ENCODE data around the gene IGFBP7.

Gene IGFBP7

DNA sequence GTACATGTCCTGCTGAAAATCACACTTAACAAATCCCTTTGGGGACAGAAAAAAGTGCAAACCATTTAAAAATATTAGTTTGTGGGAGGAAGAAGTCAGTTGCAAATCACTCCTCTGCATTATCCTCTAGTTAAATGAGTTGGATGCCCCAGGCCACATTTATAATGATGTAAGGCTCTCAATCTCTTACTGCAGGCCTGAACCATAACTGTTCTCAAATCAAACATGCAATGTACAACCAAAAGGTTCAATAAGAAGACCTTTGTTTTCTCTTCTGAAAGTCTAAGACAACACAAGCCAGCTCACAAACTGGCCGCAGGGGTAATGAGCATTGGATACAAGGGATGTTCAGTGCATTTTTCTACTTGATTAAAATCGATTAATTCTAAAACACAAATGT is 39.7 kb downstream of the IGFBP7 start:
- H3K4me1 ChIP-seq = no peaks in the 10 kb centered on the region
- H3K27ac ChIP-seq = no peak overlapping the region
- TF ChIP-seq, protein P1, sequence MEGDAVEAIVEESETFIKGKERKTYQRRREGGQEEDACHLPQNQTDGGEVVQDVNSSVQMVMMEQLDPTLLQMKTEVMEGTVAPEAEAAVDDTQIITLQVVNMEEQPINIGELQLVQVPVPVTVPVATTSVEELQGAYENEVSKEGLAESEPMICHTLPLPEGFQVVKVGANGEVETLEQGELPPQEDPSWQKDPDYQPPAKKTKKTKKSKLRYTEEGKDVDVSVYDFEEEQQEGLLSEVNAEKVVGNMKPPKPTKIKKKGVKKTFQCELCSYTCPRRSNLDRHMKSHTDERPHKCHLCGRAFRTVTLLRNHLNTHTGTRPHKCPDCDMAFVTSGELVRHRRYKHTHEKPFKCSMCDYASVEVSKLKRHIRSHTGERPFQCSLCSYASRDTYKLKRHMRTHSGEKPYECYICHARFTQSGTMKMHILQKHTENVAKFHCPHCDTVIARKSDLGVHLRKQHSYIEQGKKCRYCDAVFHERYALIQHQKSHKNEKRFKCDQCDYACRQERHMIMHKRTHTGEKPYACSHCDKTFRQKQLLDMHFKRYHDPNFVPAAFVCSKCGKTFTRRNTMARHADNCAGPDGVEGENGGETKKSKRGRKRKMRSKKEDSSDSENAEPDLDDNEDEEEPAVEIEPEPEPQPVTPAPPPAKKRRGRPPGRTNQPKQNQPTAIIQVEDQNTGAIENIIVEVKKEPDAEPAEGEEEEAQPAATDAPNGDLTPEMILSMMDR (IDR thresholded peaks at IDR 0.05) = no peak
- no peak overlapping the region for H3K9ac ChIP-seq
- H3K9me3 ChIP-seq (ENCODE audit: control insufficient read depth, low read length) = no peaks in the 10 kb centered on the region
- no peak overlapping the region for H3K4me2 ChIP-seq (ENCODE audit: low read length)
- H3K36me3 ChIP-seq (ENCODE audit: control insufficient read depth, insufficient read depth, low read length) = no peaks in the 10 kb centered on the region
- H3K79me2 ChIP-seq = no peaks in the 10 kb centered on the region
- no peak overlapping the region for H2AFZ ChIP-seq
- no peaks in the 10 kb centered on the region for H3K27me3 ChIP-seq (ENCODE audit: control insufficient read depth, insufficient read depth, low read length)
- H3K4me3 ChIP-seq (ENCODE audit: low read depth, low read length) = no peak overlapping the region

DNA sequence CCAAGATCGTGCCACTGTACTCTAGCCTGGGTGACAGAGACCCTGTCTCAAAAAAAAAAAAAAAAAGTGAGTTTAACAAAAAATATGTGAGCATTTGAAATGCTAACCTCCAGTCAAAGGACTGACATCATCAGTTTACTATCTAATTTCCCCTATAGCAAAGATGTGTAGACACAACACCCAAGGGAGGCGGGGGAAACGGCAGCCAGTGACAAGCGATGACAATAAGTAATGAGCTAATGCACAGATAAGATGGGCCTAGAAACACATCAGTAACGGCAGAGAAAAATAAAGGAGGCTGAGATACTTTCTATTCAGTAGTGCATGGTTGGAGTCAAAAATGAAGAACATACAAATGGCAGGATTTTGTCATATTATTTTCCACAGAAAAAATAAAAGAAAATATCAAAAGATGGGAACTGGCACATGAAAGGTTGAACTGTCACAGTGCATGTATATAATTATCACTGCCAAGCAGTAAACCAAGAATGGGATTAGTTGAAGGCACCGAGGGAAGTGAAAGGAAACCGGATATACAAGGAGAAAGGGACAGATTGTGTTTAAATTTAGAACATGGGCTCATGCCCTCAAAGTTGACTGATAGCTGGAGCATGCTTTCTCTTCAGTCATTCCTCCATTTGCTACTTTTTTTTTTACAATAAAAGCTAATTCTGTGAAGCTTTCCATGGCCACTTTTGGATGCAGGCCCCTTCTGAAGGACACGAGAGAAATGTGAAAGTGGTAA is 41.8 kb downstream of the IGFBP7 start:
- H3K4me3 ChIP-seq (ENCODE audit: low read depth, low read length) = no peak overlapping the region
- TF ChIP-seq, protein P1 (IDR thresholded peaks at IDR 0.05) = no peak
- H3K79me2 ChIP-seq = no peaks in the 10 kb centered on the region
- no peaks in the 10 kb centered on the region for H3K27me3 ChIP-seq (ENCODE audit: control insufficient read depth, insufficient read depth, low read length)
- no peak overlapping the region for H3K9ac ChIP-seq
- H3K27ac ChIP-seq = no peak overlapping the region
- no peaks in the 10 kb centered on the region for H3K9me3 ChIP-seq (ENCODE audit: control insufficient read depth, low read length)
- H3K4me2 ChIP-seq (ENCODE audit: low read length) = no peak overlapping the region
- no peaks in the 10 kb centered on the region for H3K4me1 ChIP-seq
- no peak overlapping the region for H2AFZ ChIP-seq
- H3K36me3 ChIP-seq (ENCODE audit: control insufficient read depth, insufficient read depth, low read length) = no peaks in the 10 kb centered on the region

DNA sequence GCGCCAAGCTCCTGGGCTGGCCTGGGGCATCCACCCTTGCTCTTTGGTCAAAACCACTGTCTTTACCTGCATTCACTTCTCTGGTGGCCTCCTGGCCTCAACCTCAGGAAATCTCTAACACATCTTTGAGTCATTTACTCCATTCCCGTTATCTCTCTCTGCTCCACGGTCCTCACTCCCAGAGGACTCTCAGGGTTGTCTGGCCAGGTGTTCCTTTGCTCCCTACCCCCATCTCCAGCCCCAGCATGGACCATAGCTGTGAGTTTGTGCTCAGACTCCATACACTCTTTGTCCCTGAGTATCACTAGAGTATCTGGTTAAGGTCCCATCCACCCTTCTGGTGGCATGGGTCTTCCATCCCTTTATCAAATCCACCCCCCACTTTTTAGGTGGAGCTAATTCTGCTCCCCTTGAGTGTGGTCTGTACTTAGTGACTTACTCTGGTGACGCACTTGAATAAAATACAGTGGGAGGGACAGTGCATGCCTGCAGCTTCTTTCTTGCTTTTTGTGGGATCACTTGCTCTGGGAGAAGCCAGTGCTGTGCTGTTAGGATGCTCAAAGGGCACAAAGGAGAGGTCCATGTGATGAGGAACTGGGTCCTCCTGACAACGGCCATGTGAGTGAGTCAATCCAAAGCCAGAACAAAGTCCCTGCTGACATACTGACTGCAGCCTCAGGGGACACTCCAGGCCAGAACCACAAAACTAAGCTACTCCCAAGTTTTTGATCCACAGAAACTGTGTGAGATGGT is 44.3 kb downstream of the IGFBP7 start:
- no peak overlapping the region for H3K9ac ChIP-seq
- peak overlapping the region; percentile 32 for H3K27ac ChIP-seq
- no peaks in the 10 kb centered on the region for H3K36me3 ChIP-seq (ENCODE audit: control insufficient read depth, insufficient read depth, low read length)
- H3K4me1 ChIP-seq = no peaks in the 10 kb centered on the region
- no peaks in the 10 kb centered on the region for H3K79me2 ChIP-seq
- no peak overlapping the region for H3K4me3 ChIP-seq (ENCODE audit: low read depth, low read length)
- H3K9me3 ChIP-seq (ENCODE audit: control insufficient read depth, low read length) = no peaks in the 10 kb centered on the region
- H3K27me3 ChIP-seq (ENCODE audit: control insufficient read depth, insufficient read depth, low read length) = no peaks in the 10 kb centered on the region
- H2AFZ ChIP-seq = no peak overlapping the region
- H3K4me2 ChIP-seq (ENCODE audit: low read length) = no peak overlapping the region
- TF ChIP-seq, protein P1 (IDR thresholded peaks at IDR 0.05) = no peak

DNA sequence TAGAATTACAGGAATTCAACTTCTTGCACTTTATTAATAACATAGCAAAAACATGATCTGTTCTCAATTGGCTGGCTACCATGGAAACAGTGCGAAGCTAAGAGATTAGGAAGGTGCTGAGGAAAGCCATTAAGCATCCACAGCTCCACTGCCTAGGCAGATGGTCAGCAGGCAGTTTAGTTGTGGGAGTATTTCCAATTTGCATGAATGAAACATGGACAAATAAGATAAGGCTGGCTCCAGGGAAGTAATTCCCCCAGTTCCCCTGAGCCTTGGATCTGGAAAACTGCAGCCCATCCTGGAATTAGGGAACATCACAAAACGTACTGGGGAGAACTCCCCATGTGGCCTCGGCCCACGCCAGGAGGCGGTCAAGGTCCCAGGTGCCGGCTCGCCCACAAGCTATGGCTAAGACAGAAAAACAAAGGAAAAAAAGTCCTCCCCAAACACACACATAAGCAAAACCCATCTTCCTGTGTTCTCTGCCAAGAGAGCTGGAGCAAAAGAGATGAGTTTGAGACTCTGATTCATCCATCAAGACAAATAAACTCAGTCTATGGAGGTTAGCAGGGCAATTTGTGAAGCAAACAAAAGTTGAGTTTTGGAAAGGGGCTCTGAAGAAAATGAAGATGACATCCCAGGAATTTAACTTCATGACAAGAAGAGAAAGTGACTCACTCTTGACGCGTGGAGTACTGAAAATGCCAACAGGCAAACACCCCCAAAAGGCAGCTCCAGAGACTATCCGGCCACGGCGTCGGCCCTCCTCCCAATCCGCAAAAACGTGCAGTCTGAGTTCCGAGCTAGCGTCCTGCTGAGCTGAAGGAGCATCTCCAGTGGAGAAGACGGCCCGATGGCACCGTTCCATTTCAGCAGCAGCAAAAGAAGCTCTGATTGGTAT is 45.1 kb downstream of the IGFBP7 start:
- no peaks in the 10 kb centered on the region for H3K79me2 ChIP-seq
- H3K4me2 ChIP-seq (ENCODE audit: low read length) = no peak overlapping the region
- no peak overlapping the region for H3K9ac ChIP-seq
- H2AFZ ChIP-seq = no peak overlapping the region
- no peaks in the 10 kb centered on the region for H3K4me1 ChIP-seq
- TF ChIP-seq, protein P1 (IDR thresholded peaks at IDR 0.05) = no peak
- H3K27me3 ChIP-seq (ENCODE audit: control insufficient read depth, insufficient read depth, low read length) = no peaks in the 10 kb centered on the region
- H3K36me3 ChIP-seq (ENCODE audit: control insufficient read depth, insufficient read depth, low read length) = no peaks in the 10 kb centered on the region
- H3K9me3 ChIP-seq (ENCODE audit: control insufficient read depth, low read length) = no peaks in the 10 kb centered on the region
- no peak overlapping the region for H3K4me3 ChIP-seq (ENCODE audit: low read depth, low read length)
- peak overlapping the region; percentile 32 for H3K27ac ChIP-seq
